ENCODE results near the gene CHN2. TPM values are rescaled to one million over a fixed set of nuclear protein-coding genes. Genes with fewer than 3 reads are reported as not detected.

CHN2 gene
- total RNA-seq, 1 donor = 9.9 TPM

- H3K4me3 ChIP-seq (ENCODE audit: low read length) = no peak overlapping the region
- H3K9me3 ChIP-seq (ENCODE audit: low read depth, low read length) = peaks cover 10% of the 10 kb centered on the region
- H3K4me1 ChIP-seq (ENCODE audit: insufficient read depth, low read length) = no peaks in the 10 kb centered on the region
- peaks cover 3% of the 10 kb centered on the region for H3K27me3 ChIP-seq (ENCODE audit: insufficient read depth, low read length)
These were observed 26.9 kb upstream of the CHN2 start for GRCh38 chr7:29167721-29168120.

GRCh38 chr7:29170781-29171180, 23.8 kb upstream of the CHN2 start:
- Histone ChIP-seq H3K27me3 (ENCODE audit: insufficient read depth, low read length) (peaks cover 3% of the 10 kb centered on the region), H3K9me3 (ENCODE audit: low read depth, low read length) (peaks cover 5% of the 10 kb centered on the region), H3K4me1 (ENCODE audit: insufficient read depth, low read length) (no peaks in the 10 kb centered on the region), H3K4me3 (ENCODE audit: low read length) (no peak overlapping the region)

DNA sequence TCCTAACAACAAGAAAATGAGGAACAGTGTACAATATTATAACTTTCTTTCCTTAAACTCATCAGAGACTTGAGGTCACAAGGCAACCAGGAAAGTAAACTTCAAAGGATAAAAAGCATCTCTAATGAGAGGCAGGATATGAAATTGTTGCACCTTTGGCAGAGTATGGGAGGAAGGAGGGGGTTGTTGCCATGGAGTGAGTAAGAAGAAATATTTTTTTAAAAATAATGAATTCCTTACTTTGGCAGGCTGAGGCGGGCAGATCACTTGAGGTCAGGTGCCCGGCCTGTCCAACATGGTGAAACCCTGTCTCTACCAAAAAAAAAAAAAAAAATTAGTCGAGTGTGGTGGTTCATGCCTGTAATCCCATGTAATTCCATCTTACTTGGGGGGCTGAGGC, 21.1 kb upstream of the CHN2 start:
- H3K9me3 ChIP-seq (ENCODE audit: low read depth, low read length) = no peaks in the 10 kb centered on the region

DNA sequence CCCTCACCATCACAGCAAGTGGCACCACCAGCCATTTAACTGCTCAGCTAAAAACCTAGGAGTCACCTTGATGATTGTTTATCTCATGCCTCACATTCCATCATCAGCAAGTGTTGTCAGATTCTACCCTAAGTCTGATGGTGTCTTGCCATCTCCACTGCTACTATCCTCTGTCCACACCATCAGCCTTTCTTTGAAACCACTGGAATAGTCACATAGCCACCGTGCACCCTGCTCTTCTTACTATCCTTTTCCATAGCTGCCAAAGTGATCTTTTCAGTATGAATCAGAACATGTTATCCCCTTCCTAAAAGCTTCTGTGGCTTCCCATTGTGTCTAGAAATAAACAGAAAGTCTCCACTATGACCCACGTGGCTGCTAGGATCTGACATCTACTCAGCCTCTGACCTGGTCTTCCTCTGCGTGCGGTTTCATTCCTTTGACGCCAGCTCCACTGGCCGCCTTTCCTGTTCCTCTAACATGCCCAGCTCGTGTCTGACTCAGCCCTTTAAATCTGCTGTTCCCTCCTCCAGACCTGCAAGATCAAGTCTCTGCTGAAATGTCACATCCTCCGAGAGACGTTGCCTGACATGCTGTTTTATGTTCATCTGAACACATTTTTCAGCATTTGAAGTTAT, 16.5 kb upstream of the CHN2 start:
- no peaks in the 10 kb centered on the region for H3K27me3 ChIP-seq (ENCODE audit: insufficient read depth, low read length)
- H3K4me3 ChIP-seq (ENCODE audit: low read length) = no peak overlapping the region
- H3K4me1 ChIP-seq (ENCODE audit: insufficient read depth, low read length) = peaks cover 11% of the 10 kb centered on the region
- no peaks in the 10 kb centered on the region for H3K9me3 ChIP-seq (ENCODE audit: low read depth, low read length)

More for the DNA sequence above, 21.1 kb upstream of the CHN2 start:
- Histone ChIP-seq H3K27me3 (ENCODE audit: insufficient read depth, low read length) (peaks cover 3% of the 10 kb centered on the region), H3K4me3 (ENCODE audit: low read length) (no peak overlapping the region), H3K4me1 (ENCODE audit: insufficient read depth, low read length) (peaks cover 10% of the 10 kb centered on the region)

DNA sequence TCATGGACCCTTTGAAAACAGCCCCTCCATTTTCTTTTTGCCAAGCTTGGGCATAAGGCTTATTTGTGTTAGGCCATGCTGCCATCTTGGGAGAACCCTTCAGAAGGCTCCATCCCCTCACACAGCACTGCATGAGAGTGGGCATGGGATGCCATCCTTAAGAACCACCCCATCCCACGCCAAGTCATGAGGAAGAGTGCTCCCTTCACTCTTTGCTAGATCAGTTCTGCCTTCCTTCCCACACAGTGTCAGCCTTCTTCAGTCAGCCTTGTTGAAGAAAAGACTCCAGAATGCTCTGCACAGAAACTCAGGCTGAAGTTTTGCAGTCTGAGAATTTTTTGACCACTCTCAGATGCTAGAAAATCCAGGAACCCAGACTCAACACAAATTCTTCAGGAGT, 15.5 kb upstream of the CHN2 start:
- no peak overlapping the region for H3K4me3 ChIP-seq (ENCODE audit: low read length)
- peaks cover 11% of the 10 kb centered on the region for H3K4me1 ChIP-seq (ENCODE audit: insufficient read depth, low read length)
- H3K27me3 ChIP-seq (ENCODE audit: insufficient read depth, low read length) = no peaks in the 10 kb centered on the region
- H3K9me3 ChIP-seq (ENCODE audit: low read depth, low read length) = no peaks in the 10 kb centered on the region

DNA sequence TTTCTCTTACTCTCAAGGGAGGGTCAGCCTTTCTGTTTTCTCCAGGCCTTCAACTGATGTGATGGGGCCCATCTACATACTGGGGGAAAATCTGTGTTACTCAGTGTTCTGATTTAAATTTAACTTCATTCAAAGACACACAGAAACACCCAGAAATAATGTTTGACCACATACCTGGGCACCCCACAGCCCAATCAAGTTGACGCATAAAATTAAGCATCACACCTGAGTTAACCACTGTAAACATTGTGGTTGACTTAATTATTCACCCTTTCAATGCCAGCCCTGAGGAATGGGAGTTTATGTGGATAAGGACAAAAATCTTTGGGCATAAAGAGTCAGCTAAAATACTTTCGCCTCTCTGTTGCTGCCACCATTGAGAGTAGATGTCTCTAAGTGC, 10.0 kb upstream of the CHN2 start:
- H3K27me3 ChIP-seq (ENCODE audit: insufficient read depth, low read length) = no peaks in the 10 kb centered on the region
- H3K9me3 ChIP-seq (ENCODE audit: low read depth, low read length) = no peaks in the 10 kb centered on the region
- no peak overlapping the region for H3K4me3 ChIP-seq (ENCODE audit: low read length)
- H3K4me1 ChIP-seq (ENCODE audit: insufficient read depth, low read length) = no peaks in the 10 kb centered on the region

DNA sequence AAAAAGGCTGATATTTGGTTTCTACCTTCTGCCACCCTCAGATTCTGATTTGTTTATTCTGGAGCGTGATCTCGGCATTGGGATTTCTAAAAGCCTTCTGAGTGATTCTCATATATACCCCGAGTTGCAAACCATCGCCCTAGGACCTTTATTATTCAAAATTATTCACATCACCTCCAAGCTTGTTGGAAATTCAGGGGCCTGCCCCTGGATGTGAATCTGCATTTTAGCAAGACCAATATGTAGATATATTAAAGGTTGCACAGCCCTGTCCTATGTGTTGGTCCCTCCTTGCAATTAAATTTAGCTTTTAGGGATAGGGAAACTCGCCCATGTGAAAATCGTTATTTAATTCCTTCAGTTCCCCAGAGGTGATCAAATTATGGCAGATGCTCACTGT, 9.0 kb upstream of the CHN2 start:
- no peak overlapping the region for H3K4me3 ChIP-seq (ENCODE audit: low read length)
- no peaks in the 10 kb centered on the region for H3K27me3 ChIP-seq (ENCODE audit: insufficient read depth, low read length)
- no peaks in the 10 kb centered on the region for H3K9me3 ChIP-seq (ENCODE audit: low read depth, low read length)
- H3K4me1 ChIP-seq (ENCODE audit: insufficient read depth, low read length) = no peaks in the 10 kb centered on the region

DNA sequence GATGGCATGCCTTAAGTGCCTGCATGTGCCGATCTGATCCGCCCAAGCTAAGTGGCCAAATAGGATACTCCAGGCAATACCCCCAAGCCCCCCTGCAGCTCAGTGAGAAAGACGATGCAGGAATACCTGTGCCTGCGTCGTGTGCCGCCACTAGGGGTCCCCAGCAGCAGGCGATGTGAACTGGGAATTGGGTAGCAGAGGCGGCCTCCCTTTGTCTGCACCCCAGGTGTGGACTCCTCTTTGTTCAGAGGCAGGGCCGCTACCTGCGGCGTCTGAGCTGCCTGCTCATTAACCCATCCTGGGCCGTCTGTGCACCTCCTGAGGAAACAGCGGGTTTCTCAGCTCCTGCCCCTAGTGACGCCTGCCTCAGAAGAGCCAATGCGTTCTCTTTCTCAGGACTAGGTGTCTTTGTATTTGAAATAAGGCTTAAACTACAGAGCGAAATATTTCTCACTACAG, 4.8 kb upstream of the CHN2 start:
- Histone ChIP-seq H3K27me3 (ENCODE audit: insufficient read depth, low read length) (peaks cover 9% of the 10 kb centered on the region), H3K4me3 (ENCODE audit: low read length) (no peak overlapping the region), H3K9me3 (ENCODE audit: low read depth, low read length) (no peaks in the 10 kb centered on the region), H3K4me1 (ENCODE audit: insufficient read depth, low read length) (no peaks in the 10 kb centered on the region)

- H3K27me3 ChIP-seq (ENCODE audit: insufficient read depth, low read length) = peaks cover 10% of the 10 kb centered on the region
- H3K9me3 ChIP-seq (ENCODE audit: low read depth, low read length) = no peaks in the 10 kb centered on the region
- H3K4me3 ChIP-seq (ENCODE audit: low read length) = no peak overlapping the region
- peaks cover 3% of the 10 kb centered on the region for H3K4me1 ChIP-seq (ENCODE audit: insufficient read depth, low read length)
These were observed 4.1 kb upstream of the CHN2 start for GRCh38 chr7:29190349-29191045.

DNA sequence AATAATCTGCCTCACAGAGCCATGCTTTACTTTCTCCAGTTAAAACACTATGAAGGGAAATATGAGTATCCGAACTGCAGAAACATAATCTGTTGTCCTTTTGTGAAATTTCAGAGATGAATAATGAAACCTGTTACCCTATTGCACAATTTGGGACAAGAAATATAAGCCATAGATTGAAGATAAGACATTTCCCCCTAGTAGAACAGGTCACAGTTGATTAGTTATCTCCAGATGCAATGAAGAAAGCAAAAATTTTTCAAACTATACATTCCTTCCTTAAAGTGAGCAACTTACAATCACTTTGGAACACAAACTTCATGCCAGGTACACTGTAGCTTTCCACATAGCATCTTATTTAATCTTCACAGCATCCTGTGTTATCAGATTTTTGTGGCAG, 2.3 kb upstream of the CHN2 start:
- Histone ChIP-seq H3K27me3 (ENCODE audit: insufficient read depth, low read length) (peaks cover 18% of the 10 kb centered on the region), H3K9me3 (ENCODE audit: low read depth, low read length) (no peaks in the 10 kb centered on the region), H3K4me1 (ENCODE audit: insufficient read depth, low read length) (peaks cover 21% of the 10 kb centered on the region), H3K4me3 (ENCODE audit: low read length) (no peak overlapping the region)

GRCh38 chr7:29192811-29193210, 1.8 kb upstream of the CHN2 start:
- H3K4me3 ChIP-seq (ENCODE audit: low read length) = no peak overlapping the region
- peaks cover 26% of the 10 kb centered on the region for H3K4me1 ChIP-seq (ENCODE audit: insufficient read depth, low read length)
- H3K27me3 ChIP-seq (ENCODE audit: insufficient read depth, low read length) = peaks cover 18% of the 10 kb centered on the region
- no peaks in the 10 kb centered on the region for H3K9me3 ChIP-seq (ENCODE audit: low read depth, low read length)

- peaks cover 18% of the 10 kb centered on the region for H3K27me3 ChIP-seq (ENCODE audit: insufficient read depth, low read length)
- peaks cover 29% of the 10 kb centered on the region for H3K4me1 ChIP-seq (ENCODE audit: insufficient read depth, low read length)
- H3K4me3 ChIP-seq (ENCODE audit: low read length) = no peak overlapping the region
- no peaks in the 10 kb centered on the region for H3K9me3 ChIP-seq (ENCODE audit: low read depth, low read length)
These were observed 1.0 kb upstream of the CHN2 start for GRCh38 chr7:29193316-29194205.

- peaks cover 18% of the 10 kb centered on the region for H3K27me3 ChIP-seq (ENCODE audit: insufficient read depth, low read length)
- no peaks in the 10 kb centered on the region for H3K9me3 ChIP-seq (ENCODE audit: low read depth, low read length)
- peaks cover 29% of the 10 kb centered on the region for H3K4me1 ChIP-seq (ENCODE audit: insufficient read depth, low read length)
- peak overlapping the region; percentile 54 for H3K4me3 ChIP-seq (ENCODE audit: low read length)
These were observed 375 bp upstream of the CHN2 start for GRCh38 chr7:29194206-29194593.

- Histone ChIP-seq H3K4me1 (ENCODE audit: insufficient read depth, low read length) (peaks cover 39% of the 10 kb centered on the region), H3K4me3 (ENCODE audit: low read length) (no peak overlapping the region), H3K9me3 (ENCODE audit: low read depth, low read length) (no peaks in the 10 kb centered on the region), H3K27me3 (ENCODE audit: insufficient read depth, low read length) (peaks cover 18% of the 10 kb centered on the region)
These were observed 1.6 kb downstream of the CHN2 start for GRCh38 chr7:29196191-29196590.

GRCh38 chr7:29196971-29197595, 2.5 kb downstream of the CHN2 start:
- Histone ChIP-seq H3K4me1 (ENCODE audit: insufficient read depth, low read length) (peaks cover 48% of the 10 kb centered on the region), H3K9me3 (ENCODE audit: low read depth, low read length) (no peaks in the 10 kb centered on the region), H3K27me3 (ENCODE audit: insufficient read depth, low read length) (peaks cover 18% of the 10 kb centered on the region), H3K4me3 (ENCODE audit: low read length) (no peak overlapping the region)
